NB4 (cell line): Measurements from ENCODE around the gene FER1L5.

Source experiments
- DNase-seq: peaks from one replicate; pipeline ENCODE4 v3.0.0; 2010; ENCODE audit warnings: low read depth
- H3K4me3 ChIP-seq: one replicate; pipeline ENCODE4 v1.5.1; 2011; ENCODE audit warnings: mild to moderate bottlenecking, low read depth, low read length, moderate library complexity
- MAX ChIP-seq: IDR thresholded peaks from 2 replicates; pipeline ENCODE4 v1.6.1; 2011; ENCODE audit warnings: low read depth, low read length
- MYC ChIP-seq: IDR thresholded peaks from 2 replicates; pipeline ENCODE4 v1.6.1; 2011; ENCODE audit warnings: low read depth, low read length
- POLR2A ChIP-seq: IDR thresholded peaks from 2 replicates; pipeline ENCODE4 v1.6.1; 2011; ENCODE audit warnings: mild to moderate bottlenecking; ENCODE audit not compliant: insufficient read length; ENCODE audit errors: extremely low read depth
- TF ChIP-seq, protein P1 (sequence below): IDR thresholded peaks from one replicate; pipeline ENCODE4 v1.5.1; 2012; ENCODE audit warnings: low read depth, low read length

The FER1L5 gene

DNA sequence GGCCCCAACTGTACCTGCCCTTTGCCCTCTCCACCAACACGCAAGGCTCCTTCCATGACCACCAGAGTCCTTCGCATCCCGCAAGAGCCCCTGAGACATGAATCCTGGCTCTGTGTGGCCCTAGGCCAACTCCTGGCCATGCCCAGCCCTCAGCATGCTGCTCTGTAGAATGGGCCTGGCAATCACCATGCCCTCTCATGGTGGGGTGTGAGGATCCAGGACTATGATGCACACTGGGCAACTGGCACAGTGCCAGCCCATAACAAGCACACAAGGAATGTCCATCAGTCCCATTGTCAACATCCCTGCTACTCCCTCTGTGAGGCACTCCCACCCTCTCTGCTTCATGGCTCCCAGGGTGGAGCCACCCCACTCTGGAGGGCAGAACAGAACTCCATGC lies 44.7 kb downstream of the FER1L5 start:
- no peak for DNase-seq
- TF ChIP-seq MYC = no peak
- TF ChIP-seq, protein P1, sequence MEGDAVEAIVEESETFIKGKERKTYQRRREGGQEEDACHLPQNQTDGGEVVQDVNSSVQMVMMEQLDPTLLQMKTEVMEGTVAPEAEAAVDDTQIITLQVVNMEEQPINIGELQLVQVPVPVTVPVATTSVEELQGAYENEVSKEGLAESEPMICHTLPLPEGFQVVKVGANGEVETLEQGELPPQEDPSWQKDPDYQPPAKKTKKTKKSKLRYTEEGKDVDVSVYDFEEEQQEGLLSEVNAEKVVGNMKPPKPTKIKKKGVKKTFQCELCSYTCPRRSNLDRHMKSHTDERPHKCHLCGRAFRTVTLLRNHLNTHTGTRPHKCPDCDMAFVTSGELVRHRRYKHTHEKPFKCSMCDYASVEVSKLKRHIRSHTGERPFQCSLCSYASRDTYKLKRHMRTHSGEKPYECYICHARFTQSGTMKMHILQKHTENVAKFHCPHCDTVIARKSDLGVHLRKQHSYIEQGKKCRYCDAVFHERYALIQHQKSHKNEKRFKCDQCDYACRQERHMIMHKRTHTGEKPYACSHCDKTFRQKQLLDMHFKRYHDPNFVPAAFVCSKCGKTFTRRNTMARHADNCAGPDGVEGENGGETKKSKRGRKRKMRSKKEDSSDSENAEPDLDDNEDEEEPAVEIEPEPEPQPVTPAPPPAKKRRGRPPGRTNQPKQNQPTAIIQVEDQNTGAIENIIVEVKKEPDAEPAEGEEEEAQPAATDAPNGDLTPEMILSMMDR = no peak
- no peak for TF ChIP-seq POLR2A
- no peak for TF ChIP-seq MAX

DNA sequence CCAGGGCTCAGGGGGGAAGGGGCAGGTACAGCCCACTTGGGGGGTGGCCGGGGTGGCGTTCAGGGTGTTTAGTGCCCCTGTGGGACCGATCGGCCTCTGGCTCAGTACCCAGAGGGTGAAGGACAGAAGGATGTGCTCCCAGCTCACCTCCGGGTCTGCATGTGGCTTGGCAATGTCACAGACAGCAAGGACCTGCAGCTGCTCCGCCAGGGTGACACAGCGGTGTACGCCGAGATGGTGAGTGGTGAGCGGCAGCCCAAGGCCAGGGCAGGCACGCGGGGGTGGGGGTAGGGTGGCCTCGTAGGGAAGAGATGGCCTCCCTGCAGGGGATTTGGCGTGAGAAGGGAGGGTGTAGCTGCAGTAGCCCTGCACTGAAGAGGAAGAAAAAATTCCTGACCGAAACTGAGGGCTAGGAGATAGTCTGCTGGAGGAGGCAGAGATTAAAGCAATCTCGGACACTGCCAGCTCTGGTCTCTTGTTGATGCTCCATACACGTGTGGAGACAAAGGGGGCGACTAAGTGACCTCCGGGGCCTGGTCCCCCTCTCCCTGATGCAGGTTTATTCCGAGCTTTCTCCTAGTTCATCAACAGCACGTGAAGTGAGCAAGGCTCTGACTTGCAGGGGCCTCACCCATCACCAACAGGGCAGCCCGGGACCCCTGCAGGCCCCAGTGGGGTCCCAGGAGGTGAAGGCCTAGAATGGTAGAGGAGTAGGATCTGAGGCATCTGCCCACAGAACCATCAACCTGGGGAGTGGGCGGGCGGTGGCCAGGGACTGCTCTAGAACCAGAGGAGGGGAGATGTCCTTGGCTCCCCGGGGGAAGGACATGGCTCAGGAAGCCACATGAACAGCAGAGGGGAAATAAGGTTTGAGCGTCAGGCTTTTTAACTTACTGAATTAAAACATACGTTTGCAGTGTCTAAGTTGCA lies 45.4 kb downstream of the FER1L5 start:
- TF ChIP-seq, protein P1 = no peak
- TF ChIP-seq MYC = no peak
- no peak for TF ChIP-seq POLR2A
- no peak for TF ChIP-seq MAX
- no peak overlapping the region for H3K4me3 ChIP-seq
- DNase-seq = no peak

More for the DNA sequence above, 44.7 kb downstream of the FER1L5 start:
- no peak overlapping the region for H3K4me3 ChIP-seq

GRCh38 chr2:96688649-96689430 lies 46.3 kb downstream of the FER1L5 start:
- no peak for TF ChIP-seq MAX
- TF ChIP-seq, protein P1 = no peak
- no peak for DNase-seq
- H3K4me3 ChIP-seq = no peak overlapping the region

GRCh38 chr2:96689431-96689991 lies 46.9 kb downstream of the FER1L5 start:
- DNase-seq = no peak
- H3K4me3 ChIP-seq = no peak overlapping the region
- TF ChIP-seq MAX (no peak), POLR2A (no peak), MYC (no peak)
- TF ChIP-seq, protein P1 = no peak

DNA sequence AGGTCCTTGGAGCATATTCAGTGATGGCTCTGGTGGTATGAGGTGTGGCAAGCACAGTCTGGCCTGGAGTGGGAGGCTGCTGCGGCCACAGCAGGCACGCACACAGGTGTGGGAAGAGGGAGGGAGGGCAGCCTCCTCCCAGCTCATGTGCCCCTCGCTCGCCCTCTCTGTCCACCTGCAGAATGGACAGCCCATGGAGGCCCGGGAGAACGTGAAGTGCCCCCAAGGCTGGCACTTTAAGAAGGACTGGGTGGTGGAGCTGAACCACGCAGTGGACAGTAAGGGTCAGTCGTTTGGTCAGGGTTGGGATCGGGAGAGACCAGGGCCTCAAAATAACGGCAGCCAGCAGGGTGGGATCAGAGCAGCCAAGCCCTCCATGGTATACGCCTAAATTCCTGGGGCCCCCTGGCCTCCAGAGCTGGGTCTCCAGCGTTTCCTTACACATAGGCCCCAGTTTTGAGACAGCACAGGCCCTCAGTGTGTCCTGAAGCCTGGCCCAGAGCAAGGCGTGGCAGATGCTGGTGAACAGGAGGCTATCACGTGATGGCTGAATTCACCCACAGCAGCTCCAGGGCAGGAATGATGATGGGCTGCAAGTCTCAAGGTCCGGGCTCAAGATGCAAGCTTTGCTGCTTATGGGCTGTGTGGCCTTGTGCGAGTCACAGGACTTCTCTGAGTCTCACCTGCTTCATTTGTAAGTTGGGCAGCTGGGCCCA lies 47.9 kb downstream of the FER1L5 start:
- no peak for TF ChIP-seq POLR2A
- no peak for TF ChIP-seq MAX
- TF ChIP-seq, protein P1 = no peak
- no peak for TF ChIP-seq MYC
- no peak for DNase-seq
- no peak overlapping the region for H3K4me3 ChIP-seq
